ENCODE data around the gene CACNA1I. TPM values are rescaled to one million over a fixed set of nuclear protein-coding genes. Genes with fewer than 3 reads are reported as not detected.

The CACNA1I gene
- polyA plus RNA-seq, 1 experiment, result not detected

GRCh38 chr22:39674536-39674935, 104.0 kb downstream of the CACNA1I start:
- no peak overlapping the region for H3K4me3 ChIP-seq (ENCODE audit: low read depth, low read length)
- no peak overlapping the region for H3K27ac ChIP-seq (ENCODE audit: low read depth, low read length)
- H3K27me3 ChIP-seq (ENCODE audit: control insufficient read depth, insufficient read depth, low read length), result peaks cover 13% of the 10 kb centered on the region
- H3K9me3 ChIP-seq (ENCODE audit: control insufficient read depth, insufficient read depth, low read length), result peaks cover 35% of the 10 kb centered on the region
- DNase-seq (ENCODE audit: low read depth, low spot score), result no peak
- ChIA-PET POLR2A (no interaction called here), CTCF (interaction anchor here (1.0 kb wide), 1 partner anchor 350 kb away, joined by 3 read pairs; no protein-coding TSS in a partner anchor)
- no peak for TF ChIP-seq CTCF (IDR thresholded peaks at IDR 0.05; ENCODE audit: low read depth, low read length)

- CTCF ChIA-PET, result no interaction called here
- H3K27ac ChIP-seq (ENCODE audit: low read depth, low read length), result no peak overlapping the region
- H3K27me3 ChIP-seq (ENCODE audit: control insufficient read depth, insufficient read depth, low read length), result peaks cover 13% of the 10 kb centered on the region
- no peak for DNase-seq (ENCODE audit: low read depth, low spot score)
- no peak for TF ChIP-seq CTCF (IDR thresholded peaks at IDR 0.05; ENCODE audit: low read depth, low read length)
- no peak overlapping the region for H3K4me3 ChIP-seq (ENCODE audit: low read depth, low read length)
- POLR2A ChIA-PET, result interaction anchor here (1.3 kb wide), 1 partner anchor 21 kb away, joined by 3 read pairs; no protein-coding TSS in a partner anchor
- H3K9me3 ChIP-seq (ENCODE audit: control insufficient read depth, insufficient read depth, low read length), result peaks cover 25% of the 10 kb centered on the region
These were observed 105.4 kb downstream of the CACNA1I start for GRCh38 chr22:39675947-39676346.

- DNase-seq (ENCODE audit: low read depth, low spot score), result no peak
- Histone ChIP-seq H3K27me3 (ENCODE audit: control insufficient read depth, insufficient read depth, low read length) (peaks cover 12% of the 10 kb centered on the region), H3K9me3 (ENCODE audit: control insufficient read depth, insufficient read depth, low read length) (peaks cover 9% of the 10 kb centered on the region), H3K4me3 (ENCODE audit: low read depth, low read length) (no peak overlapping the region), H3K27ac (ENCODE audit: low read depth, low read length) (no peak overlapping the region)
- CTCF ChIA-PET, result no interaction called here
- POLR2A ChIA-PET, result no interaction called here
- no peak for TF ChIP-seq CTCF (IDR thresholded peaks at IDR 0.05; ENCODE audit: low read depth, low read length)
These were observed 107.4 kb downstream of the CACNA1I start for GRCh38 chr22:39677967-39678366.

GRCh38 chr22:39678862-39679490, 108.4 kb downstream of the CACNA1I start:
- no peak for TF ChIP-seq CTCF (IDR thresholded peaks at IDR 0.05; ENCODE audit: low read depth, low read length)
- Histone ChIP-seq H3K9me3 (ENCODE audit: control insufficient read depth, insufficient read depth, low read length) (no peaks in the 10 kb centered on the region), H3K4me3 (ENCODE audit: low read depth, low read length) (no peak overlapping the region), H3K27ac (ENCODE audit: low read depth, low read length) (no peak overlapping the region), H3K27me3 (ENCODE audit: control insufficient read depth, insufficient read depth, low read length) (peaks cover 19% of the 10 kb centered on the region)
- ChIA-PET CTCF (no interaction called here), POLR2A (no interaction called here)
- no peak for DNase-seq (ENCODE audit: low read depth, low spot score)

- no peak overlapping the region for H3K27ac ChIP-seq (ENCODE audit: low read depth, low read length)
- TF ChIP-seq CTCF (IDR thresholded peaks at IDR 0.05; ENCODE audit: low read depth, low read length), result no peak
- no peak overlapping the region for H3K4me3 ChIP-seq (ENCODE audit: low read depth, low read length)
- no peaks in the 10 kb centered on the region; the same call in 1 of the 2 replicates for H3K9me3 ChIP-seq (ENCODE audit: control insufficient read depth, insufficient read depth, low read length)
- ChIA-PET POLR2A (no interaction called here), CTCF (no interaction called here)
- peaks cover 25% of the 10 kb centered on the region for H3K27me3 ChIP-seq (ENCODE audit: control insufficient read depth, insufficient read depth, low read length)
- no peak for DNase-seq (ENCODE audit: low read depth, low spot score)
These were observed 109.1 kb downstream of the CACNA1I start for GRCh38 chr22:39679652-39680051.

Measured in AG04450 (cell line).